Measurements from ENCODE around the gene ZNF316.
A peak's percentile ranks its signal among the peaks of the same experiment; 100 is the strongest.
"Not testable (repeated sequence)": the region's sequence is repeated elsewhere in the genome, so short reads cannot be mapped to it uniquely, and the experiment has no call there.

Gene ZNF316

DNA sequence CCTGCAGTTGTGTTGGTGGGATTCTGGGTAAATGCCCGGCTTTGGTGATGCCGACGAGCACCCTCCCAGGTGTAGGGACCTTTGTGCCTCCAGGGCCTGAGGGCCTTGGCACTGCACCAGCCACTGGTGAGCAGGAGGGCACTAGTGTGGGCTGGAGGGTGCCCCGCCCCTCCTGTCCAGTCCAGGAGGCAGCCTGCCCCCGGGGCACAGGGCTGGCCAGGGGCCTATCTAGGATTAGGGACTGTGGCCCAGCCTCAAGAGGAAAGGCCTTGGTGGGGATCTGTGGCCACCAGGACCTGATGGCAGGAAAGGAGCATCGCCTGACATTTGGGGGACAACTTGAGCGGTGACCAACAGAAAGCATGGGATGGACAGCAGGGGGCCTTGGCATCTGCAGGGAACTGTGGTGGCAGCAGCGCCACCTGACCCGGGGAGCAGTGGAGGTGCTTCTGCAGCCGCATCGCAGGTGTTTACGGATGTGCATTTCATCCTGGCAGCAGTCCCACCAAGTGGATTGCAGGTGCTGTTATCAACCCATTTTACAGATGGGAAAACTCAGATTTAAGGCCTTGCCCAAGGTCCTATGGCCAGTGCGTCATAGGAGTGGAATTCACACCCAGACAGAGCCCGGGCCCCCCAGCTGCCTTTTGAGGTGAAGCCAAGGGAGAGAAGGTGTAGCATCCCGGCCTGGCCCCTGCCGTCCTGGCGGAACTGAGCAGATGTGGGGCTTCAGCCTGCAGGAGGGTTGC lies 11.1 kb downstream of the ZNF316 start:
- DNase-seq: no peak

DNA sequence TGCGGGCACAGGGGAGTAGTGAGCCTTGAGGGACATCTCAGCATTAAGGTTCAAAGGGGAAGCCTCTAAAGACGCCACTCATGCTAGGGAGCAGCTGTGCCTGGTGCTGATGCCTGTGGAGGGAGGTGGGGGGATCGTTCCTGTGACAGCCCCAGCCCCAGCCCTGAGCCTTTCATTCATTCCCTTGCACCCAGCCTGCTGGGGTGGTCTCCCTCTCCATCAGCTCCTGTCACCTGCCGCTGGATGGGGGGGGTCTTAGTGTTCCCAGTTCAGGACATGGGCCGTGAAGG lies 11.6 kb downstream of the ZNF316 start:
- no peak for DNase-seq

DNA sequence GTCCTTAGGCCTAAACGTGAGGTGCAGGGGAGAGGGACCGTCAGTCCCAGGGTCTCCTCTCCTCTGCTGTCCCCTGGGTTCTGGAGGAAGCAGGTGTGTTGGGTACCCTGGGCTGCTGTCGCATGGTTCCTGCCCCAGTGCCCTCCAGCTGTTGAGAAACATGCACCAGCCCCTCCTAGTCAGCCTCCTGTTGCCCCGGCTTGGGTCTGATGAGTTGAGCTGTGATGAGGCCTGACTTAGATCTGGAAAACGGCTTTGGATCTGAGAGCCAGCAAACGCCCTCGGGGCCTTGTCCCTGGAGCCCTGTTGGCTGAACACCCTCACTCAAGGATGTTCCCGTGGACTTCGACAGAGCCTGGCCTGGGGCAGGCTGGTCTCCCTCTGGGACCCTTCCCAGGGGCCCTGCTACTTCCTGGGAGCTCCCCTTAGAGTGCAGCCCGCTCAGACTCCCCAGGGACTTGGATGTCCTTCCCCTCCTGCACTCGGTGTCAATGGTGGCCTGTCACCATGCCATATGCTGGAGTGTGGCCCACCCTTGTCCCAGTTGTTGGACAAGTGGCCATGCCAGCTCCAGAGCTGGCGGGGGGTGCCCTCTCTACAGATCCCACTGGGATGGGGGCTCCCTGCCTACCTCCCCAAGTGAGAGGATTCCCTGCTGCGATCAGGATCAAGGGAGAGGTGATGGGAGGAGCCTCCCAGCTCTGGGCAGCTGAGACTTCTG lies 12.3 kb downstream of the ZNF316 start:
- DNase-seq: no peak

DNA sequence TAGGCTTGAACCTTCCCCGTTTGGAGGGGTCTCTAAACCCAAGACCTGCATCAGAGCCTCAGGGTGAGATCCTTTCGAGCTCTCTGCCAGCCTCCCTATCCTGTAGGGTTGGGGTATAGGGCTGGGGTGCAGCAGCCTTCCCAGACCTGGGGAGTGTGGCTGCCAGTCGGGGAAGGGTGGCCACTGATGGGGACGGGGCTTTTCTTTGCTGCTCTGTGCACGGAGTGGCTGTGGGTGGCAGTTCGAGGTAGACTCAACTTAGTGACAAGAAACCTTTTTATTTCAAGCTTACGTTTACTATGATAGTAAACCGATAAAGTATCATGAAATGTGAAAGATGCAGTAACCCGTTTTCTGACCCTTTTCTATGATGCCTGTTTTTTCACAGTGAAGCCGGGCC lies 13.0 kb downstream of the ZNF316 start:
- DNase-seq: no peak

DNA sequence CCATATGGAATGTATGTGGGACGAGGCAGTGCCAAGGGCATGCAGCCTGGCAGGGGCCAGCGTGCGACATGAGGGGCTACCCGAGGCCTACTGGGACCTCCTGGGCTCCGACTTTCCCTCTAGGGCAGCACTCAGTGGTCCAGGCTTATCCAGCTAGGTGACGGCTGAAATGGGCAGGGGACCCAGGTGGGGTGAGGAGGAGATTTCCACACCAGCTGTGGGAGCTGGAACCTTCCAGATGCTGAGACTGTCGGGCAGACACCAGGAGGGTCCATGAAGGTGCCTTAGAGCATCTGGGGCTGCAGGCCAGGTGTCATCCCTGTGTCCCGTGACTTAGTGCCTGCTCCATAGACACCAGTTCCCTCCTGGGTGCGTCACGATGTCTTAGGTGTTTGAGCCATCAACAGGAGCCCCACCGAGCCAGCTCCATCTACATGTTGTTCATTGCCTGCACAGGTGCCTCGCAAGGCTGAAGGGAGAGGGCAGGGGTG lies 13.4 kb downstream of the ZNF316 start:
- DNase-seq: no peak

DNA sequence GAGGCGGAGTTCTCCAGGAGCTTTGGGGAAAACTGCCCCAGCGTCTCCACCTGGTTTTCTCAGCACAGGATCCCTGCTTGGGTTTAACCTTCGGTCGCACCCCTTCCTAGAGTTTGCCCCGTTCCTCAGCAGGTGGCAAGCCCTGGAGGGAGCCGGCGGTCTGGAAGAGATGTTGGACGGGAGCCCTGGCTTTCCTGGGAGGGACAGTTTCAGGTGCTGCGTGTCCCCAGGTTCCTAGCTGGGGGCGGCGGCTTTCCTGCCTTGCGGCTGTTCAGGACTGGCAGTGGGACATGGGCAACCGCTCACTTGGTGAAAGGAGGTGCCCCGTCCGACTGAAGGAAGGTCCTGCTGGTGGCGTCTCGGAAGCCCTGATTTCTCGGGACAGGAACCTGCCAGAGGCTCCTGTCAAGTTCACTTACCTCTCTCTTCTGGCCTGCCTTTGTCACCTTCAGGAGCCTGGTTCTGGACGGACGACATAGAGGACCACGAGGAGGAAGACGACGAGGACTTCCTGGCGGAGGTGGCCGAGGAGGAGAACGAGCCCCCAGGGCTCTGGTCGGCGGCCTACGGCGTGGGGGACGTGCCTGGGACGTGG lies 14.8 kb downstream of the ZNF316 start:
- DNase-seq: no peak

DNA sequence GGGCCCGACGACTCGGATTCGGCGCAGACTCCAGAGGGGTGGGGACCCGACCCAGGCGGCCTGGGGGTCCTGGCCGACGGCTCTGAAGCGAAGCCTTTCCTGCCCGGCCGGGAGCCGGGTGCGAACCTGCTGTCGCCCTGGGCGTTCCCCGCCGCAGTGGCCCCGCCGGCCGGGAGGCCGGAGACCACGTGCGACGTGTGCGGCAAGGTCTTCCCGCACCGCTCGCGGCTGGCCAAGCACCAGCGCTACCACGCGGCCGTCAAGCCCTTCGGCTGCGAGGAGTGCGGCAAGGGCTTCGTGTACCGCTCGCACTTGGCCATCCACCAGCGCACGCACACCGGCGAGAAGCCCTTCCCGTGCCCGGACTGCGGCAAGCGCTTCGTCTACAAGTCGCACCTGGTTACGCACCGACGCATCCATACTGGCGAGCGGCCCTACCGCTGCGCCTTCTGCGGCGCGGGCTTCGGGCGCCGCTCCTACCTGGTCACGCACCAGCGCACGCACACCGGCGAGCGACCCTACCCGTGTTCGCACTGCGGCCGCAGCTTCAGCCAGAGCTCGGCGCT lies 15.4 kb downstream of the ZNF316 start:
- no peak for DNase-seq

DNA sequence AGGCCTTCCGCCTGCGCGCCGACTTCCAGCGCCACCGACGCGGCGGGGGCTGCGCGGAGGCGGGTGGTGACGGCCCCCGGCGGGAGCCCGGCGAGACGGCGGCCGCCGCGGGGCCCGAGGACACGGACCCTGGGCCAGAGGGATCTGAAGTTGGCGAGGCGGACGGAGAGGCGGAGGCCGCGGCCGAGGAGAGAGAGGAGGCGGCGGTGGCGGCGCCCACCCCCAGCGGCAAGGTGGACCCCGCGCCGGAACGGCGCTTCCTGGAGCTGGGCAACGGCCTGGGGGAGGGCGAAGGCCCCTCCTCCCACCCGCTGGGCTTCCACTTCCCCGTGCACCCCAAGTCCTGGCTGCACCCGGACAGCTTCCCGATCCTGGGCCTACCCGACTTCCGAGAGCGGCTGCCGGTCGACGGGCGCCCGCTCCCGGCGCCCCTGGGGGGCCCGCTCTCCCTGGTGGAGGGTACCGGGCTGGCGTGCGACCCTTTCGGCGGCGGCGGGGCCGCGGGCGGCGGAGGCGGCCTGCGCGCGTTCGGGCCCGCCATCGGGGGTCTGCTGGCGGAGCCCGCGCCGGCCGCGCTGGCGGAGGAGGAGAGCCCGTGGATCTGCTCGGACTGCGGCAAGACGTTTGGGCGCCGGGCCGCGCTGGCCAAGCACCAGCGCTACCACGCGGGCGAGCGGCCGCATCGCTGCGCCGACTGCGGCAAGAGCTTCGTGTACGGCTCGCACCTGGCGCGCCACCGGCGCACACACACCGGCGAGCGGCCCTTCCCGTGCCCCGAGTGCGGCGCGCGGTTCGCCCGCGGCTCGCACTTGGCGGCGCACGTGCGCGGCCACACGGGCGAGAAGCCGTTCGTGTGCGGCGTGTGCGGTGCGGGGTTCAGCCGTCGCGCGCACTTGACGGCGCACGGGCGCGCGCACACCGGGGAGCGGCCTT lies 16.2 kb downstream of the ZNF316 start:
- DNase-seq: peak; percentile 24

DNA sequence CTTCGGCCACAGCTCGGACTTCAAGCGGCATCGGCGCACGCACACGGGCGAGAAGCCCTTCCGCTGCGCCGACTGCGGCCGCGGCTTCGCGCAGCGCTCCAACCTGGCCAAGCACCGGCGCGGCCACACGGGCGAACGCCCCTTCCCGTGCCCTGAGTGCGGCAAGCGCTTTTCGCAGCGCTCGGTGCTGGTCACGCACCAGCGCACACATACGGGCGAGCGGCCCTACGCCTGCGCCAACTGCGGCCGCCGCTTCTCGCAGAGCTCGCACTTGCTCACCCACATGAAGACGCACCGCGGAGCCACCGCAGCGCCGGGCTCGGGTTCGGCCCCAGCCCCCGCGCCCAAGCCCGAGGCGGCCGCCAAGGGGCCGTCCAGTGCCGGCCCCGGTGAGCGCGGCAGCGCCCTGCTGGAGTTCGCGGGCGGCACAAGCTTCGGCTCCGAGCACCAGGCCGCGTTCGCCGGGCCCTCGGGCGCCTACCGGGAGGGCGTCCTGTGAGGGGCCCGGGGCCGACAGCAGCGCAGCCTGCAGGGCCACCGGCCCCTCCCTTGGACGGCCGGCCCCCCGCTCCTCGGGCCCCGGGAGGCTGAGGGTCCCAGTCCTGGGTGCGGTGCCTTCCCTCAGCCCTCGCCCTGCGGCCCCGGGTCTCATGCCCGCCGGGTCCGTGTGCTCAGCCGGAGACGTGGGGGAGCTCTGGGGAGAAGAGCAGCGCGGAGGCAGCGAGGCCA lies 17.2 kb downstream of the ZNF316 start:
- DNase-seq: peak; percentile 23

DNA sequence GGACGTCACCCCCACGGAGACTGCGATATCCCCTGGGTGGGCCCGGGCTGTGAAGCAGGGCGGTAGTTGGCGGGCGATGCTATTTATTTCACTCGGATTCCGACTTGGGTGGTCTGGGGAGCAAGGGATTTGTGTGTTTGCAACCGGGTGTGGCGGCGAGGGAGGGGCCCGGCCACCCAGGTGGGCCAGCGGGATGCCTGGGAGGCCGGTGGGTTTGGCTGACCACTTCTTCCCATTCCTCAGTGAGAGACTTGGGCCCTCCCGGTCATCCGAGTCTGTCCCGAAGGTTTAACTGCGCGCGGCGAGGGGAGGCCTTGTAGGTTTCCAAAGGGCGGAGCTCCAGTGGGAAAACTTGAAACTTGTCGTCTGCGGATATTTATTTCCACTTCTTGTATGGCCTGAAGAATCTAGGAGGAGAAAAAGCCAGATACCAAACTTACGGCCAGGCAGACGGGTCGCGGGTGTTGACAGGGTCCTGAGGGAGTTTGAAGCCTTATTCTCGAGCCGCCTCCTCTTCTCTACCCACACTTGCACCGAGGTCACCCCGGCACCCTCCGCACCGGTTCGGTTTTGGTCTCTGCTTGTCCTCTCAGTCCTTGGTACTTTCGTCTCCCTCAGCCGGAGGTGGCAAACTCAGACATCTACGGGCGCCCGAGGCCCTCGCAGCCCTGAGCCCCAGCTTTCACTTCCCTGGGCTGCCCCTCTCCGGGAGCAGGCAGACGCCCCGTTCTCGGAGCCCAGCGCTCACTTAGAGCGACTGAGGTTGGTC lies 17.9 kb downstream of the ZNF316 start:
- peak; percentile 25 for DNase-seq

DNA sequence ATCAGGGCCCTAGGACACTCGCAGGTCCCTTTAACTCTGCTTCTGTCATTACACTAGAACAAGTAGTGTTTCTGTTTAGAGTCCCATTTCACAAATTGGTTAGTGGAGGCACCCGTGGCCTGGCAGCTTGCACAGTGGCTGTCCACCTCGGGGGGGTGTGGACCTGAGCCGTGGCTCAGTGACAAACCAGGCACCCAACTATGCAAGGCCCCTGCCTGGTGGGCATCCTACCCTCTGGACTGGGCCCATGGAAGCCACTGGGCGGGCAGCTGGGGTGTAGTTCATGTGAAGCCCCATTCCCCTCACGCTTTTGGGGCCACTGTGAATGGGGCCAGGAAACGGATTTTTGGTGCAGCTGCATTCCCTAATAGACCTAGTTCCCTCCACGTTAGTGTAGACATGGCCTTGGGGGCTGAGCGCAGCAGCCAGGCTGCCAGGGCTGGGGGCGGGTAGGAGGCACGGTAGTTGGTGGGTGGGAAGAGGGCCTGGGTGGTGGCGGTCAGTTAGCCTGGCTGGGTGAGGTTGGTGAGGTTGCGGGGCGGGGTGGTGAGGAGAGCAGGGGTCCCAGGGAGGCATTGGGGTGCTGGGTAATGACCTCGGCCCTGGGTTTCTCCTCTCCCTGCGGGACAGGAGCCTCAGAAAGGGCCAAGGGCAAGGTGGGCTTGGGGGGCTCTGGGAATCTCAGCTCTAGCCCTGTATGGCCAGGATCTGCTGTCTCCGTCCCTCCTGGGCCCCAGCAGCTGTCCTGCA lies 18.7 kb downstream of the ZNF316 start:
- DNase-seq: peak; percentile 21

DNA sequence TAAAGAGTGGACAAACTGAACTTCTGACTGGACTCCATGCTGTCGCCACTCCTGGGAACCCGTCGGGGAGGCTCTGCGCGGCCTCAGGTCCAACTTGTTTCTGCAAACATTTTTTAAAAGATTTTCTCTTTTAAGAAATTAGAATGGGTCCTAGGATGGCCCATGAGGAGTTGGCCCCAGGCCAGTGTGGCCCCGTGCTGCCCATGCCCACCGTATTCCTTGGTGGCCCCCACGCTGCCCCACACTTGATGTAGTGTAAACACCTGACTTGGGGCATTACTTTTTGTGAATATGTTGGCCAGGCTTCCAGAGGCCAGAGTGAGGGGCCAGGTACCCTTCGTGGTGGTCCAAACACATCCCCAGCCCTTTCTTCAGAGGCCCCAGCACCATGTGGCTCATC lies 19.3 kb downstream of the ZNF316 start:
- DNase-seq: peak; percentile 22

DNA sequence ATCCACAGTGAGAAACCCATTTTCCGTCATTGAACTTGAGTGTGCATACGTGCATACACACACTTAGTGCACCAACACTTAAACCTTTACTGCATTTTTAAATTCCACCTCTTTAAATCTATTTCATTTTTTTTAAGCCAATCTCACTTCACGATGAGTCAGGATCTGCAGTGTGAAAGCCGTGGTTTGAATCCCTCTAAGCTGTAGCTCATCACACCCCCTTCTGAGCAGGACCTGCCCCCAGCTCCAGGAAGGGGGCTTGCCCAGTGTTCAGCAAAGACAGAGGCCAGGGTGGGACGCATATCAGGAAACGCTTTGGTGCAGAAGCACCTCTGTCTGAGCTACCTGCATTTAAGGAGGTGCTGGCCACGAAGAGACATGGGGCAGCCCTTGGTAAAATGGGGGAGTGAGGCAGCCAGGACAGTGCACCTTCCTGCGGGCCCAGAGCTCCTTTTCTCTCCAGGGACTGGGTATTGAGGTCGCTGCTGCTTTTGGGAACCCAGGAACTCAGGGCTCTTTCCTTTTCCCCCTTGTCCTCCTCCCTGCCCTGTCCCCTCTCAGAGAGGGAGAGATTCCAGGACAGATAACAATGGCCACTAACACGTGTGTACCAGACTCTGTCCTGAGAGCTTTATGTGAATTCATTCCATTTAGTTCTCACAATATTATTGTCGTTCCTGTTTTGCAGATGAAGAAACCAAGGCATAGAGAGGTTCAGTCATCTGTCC lies 21.7 kb downstream of the ZNF316 start:
- no peak for DNase-seq

DNA sequence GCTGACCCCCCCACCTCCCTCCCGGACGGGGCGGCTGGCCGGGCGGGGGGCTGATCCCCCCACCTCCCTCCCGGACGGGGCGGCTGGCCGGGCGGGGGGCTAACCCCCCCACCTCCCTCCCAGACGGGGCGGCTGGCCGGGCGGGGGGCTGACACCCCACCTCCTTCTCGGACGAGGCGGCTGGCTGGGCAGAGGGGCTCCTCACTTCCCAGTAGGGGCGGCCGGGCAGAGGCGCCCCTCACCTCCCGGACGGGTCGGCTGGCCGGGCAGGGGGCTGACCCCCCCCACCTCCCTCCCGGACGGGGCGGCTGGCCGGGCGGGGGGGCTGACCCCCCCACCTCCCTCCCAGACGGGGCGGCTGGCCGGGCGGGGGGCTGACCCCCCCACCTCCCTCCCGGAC lies 33.7 kb downstream of the ZNF316 start:
- DNase-seq: not testable (repeated sequence)

DNA sequence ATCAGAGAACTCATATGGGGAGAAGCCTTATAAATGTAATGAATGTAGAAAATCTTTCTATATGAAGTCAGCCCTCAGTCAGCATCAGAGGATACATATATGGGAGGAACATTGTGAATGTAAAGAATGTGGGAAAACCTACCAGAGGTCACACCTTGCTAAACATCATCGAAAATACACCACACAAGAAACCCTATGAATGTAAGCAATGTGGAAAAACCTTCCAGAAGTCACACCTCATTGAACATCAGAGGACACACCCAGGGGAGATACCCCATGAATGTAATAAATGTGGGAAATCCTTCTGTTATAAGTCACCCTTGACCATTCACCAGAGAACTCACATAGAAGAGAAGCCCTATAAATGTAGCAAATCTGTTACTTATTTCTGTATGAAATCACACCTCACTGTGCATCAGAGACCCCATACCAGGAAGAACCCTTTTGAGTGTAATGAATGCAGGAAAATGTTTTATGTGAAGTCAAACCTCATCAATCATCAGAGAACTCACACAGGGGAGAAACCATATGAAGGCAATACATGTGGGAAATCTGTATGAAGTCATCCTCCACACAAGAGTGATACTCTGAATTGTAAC lies 38.8 kb downstream of the ZNF316 start:
- no peak for DNase-seq

DNA sequence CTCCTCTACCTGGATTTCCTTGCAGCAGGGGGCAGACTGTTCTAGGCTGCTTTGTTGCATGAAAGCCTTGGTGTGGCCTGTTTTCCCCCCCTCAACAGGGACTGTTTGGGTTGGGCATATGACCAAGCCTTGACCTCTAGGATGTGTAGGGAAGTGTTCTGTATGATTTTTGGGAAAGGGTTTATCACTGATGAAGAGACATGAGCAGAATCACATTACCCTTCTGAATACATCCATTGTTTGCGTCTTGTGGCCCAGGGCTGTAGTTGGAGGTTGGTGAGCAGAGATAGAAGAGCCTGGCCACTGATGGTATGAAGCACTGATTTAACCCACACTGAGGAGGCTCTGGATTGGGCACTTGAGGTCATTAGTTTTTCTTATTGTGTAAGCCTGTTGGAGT lies 43.0 kb downstream of the ZNF316 start:
- DNase-seq: no peak

DNA sequence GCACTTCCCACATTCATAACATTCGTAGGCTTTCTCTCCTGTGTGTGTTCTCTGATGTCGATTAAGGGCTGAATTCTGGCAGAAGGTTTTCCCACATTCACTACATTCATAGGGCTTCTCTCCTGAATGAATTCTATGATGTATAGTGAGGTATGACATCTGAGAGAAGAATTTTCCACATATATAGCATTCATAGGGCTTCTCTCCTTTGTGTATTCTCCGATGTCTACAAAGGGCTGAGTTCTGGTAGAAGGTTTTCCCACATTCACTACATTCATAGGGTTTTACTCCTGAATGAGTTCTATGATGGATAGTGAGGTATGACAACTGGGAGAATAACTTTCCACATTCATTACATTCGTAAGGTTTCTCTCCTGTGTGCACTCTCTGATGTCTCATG lies 54.0 kb downstream of the ZNF316 start:
- DNase-seq: no peak

DNA sequence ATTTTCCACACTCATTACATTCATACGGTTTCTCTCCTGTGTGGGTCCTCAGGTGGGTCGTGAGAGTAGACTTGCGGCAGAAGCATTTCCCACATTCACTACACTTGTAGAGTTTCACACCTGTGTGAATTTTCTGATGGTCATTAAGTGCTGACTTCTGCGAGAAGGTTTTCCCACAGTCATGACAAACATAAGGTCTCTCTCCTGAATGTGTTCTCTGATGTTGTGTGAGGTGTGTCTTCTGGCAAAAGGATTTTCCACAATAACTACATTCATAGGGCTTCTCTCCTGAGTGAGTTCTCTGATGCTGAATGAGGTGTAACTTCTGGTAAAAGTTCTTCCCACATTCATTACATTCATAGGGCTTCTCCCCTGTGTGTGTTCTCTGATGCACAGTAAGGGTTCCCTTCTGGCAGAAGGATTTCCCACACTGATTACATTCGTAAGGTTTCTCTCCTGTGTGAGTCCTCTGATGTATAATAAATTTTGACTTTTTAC lies 54.5 kb downstream of the ZNF316 start:
- no peak for DNase-seq

DNA sequence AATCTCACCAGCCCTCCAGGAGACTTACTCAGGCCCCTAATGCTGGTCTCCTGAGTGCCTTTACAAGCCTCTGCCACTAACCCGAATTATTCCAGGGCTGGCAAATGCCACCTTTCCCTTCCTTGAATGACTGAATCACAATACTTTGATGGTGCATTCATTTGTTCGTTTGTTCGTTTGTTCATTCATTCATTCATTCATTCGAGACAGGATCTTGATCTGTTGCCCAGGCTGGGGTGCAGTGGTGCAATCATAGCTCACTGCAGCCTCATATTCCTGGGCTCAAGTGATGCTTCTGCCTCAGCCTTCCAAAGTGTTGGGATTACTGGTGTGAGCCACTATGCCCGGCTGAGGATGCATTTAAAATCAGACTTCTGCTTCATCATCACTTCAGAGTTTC lies 63.7 kb downstream of the ZNF316 start:
- no peak for DNase-seq

Measured in activated CD4-positive, CD25-positive, alpha-beta regulatory T cell treated with anti-CD3 and anti-CD28 coated beads, Interleukin-2, amount 50 U/mL, for 72 hours (primary cell).